KOPT-K1 (cell line): ENCODE measurements around the gene SLIRP.
"Not testable (repeated sequence)": the region's sequence is repeated elsewhere in the genome, so short reads cannot be mapped to it uniquely, and the experiment has no call there.

Experiments used
- H3K27ac ChIP-seq: fragments of 200-600 bp; sonication (generic); 2 replicates; pipeline ENCODE4 v1.5.1; 2016; ENCODE audit warnings: antibody characterized with exemption, mild to moderate bottlenecking, low read depth, low read length; ENCODE audit not compliant: poor library complexity, severe bottlenecking
- H3K36me3 ChIP-seq: fragments of 200-600 bp; sonication (generic); 2 replicates; pipeline ENCODE4 v1.5.1; 2017; ENCODE audit warnings: antibody characterized with exemption, mild to moderate bottlenecking, low read length, moderate library complexity; ENCODE audit not compliant: insufficient read depth
- H3K9me3 ChIP-seq: fragments of 200-600 bp; sonication (generic); 2 replicates; pipeline ENCODE4 v1.5.1; 2017; ENCODE audit warnings: antibody characterized with exemption, low read length, mild to moderate bottlenecking; ENCODE audit not compliant: insufficient read depth, poor library complexity, severe bottlenecking

SLIRP gene

GRCh38 chr14:77714926-77715325, 7.0 kb downstream of the SLIRP start:
- Histone ChIP-seq H3K27ac (no peak overlapping the region), H3K9me3 (no peaks in the 10 kb centered on the region)

GRCh38 chr14:77717608-77718305, 9.9 kb downstream of the SLIRP start:
- Histone ChIP-seq H3K27ac (no peak overlapping the region), H3K36me3 (peaks cover 99% of the 10 kb centered on the region), H3K9me3 (no peaks in the 10 kb centered on the region)

More at GRCh38 chr14:77714926-77715325, 7.0 kb downstream of the SLIRP start:
- H3K36me3 ChIP-seq: peaks cover 98% of the 10 kb centered on the region

- no peaks in the 10 kb centered on the region for H3K9me3 ChIP-seq
- peaks cover 99% of the 10 kb centered on the region for H3K36me3 ChIP-seq
- H3K27ac ChIP-seq: no peak overlapping the region
Measured at GRCh38 chr14:77721437-77721836, 13.5 kb downstream of the SLIRP start.

- Histone ChIP-seq H3K27ac (no peak overlapping the region), H3K36me3 (peaks cover 99% of the 10 kb centered on the region), H3K9me3 (no peaks in the 10 kb centered on the region)
Measured at GRCh38 chr14:77722301-77722700, 14.4 kb downstream of the SLIRP start.

GRCh38 chr14:77730976-77731497, 23.1 kb downstream of the SLIRP start:
- Histone ChIP-seq H3K9me3 (no peaks in the 10 kb centered on the region), H3K36me3 (peaks cover 100% of the 10 kb centered on the region), H3K27ac (no peak overlapping the region)

GRCh38 chr14:77738559-77739250, 30.8 kb downstream of the SLIRP start:
- H3K27ac ChIP-seq: no peak overlapping the region
- H3K9me3 ChIP-seq: no peaks in the 10 kb centered on the region
- H3K36me3 ChIP-seq: peaks cover 92% of the 10 kb centered on the region

- no peaks in the 10 kb centered on the region for H3K9me3 ChIP-seq
- peaks cover 92% of the 10 kb centered on the region for H3K36me3 ChIP-seq
- H3K27ac ChIP-seq: no peak overlapping the region
Measured at GRCh38 chr14:77741438-77741837, 33.5 kb downstream of the SLIRP start.

GRCh38 chr14:77746064-77746702, 38.3 kb downstream of the SLIRP start:
- H3K36me3 ChIP-seq: peaks cover 88% of the 10 kb centered on the region
- no peaks in the 10 kb centered on the region for H3K9me3 ChIP-seq
- H3K27ac ChIP-seq: no peak overlapping the region

GRCh38 chr14:77747425-77747824, 39.5 kb downstream of the SLIRP start:
- not testable (repeated sequence) for H3K27ac ChIP-seq, H3K9me3 ChIP-seq
- H3K36me3 ChIP-seq: peaks cover 88% of the 10 kb centered on the region

- Histone ChIP-seq H3K9me3 (no peaks in the 10 kb centered on the region), H3K27ac (no peak overlapping the region), H3K36me3 (peaks cover 87% of the 10 kb centered on the region)
Measured at GRCh38 chr14:77752266-77752665, 44.4 kb downstream of the SLIRP start.

- Histone ChIP-seq H3K27ac (no peak overlapping the region), H3K9me3 (no peaks in the 10 kb centered on the region), H3K36me3 (peaks cover 88% of the 10 kb centered on the region)
Measured at GRCh38 chr14:77752799-77753516, 45.1 kb downstream of the SLIRP start.

- Histone ChIP-seq H3K9me3 (no peaks in the 10 kb centered on the region), H3K36me3 (peaks cover 24% of the 10 kb centered on the region), H3K27ac (peak within 1 kb of the TSS; percentile 76)
Measured at GRCh38 chr14:77760381-77761204, 52.7 kb downstream of the SLIRP start, which contains the start of gene SNW1. Gene SNW1, minus strand, starts transcription at chr14:77761156. Its CDS starts 29 bp downstream, at chr14:77761127.

GRCh38 chr14:77761205-77761931, 53.5 kb downstream of the SLIRP start:
- Histone ChIP-seq H3K36me3 (peaks cover 16% of the 10 kb centered on the region), H3K9me3 (no peaks in the 10 kb centered on the region), H3K27ac (peak overlapping the region; percentile 76)
